Panc1 (cell line): ENCODE measurements around the gene TBX4.

Experiments used
- POLR2AphosphoS5 ChIP-seq: IDR thresholded peaks from 2 replicates; pipeline ENCODE4 v1.6.1; 2012; ENCODE audit warnings: mild to moderate bottlenecking, low read depth, low read length, moderate library complexity
- REST ChIP-seq, 2 experiments: IDR thresholded peaks; 2 replicates each; pipeline ENCODE4 v1.6.1; 2011 to 2012; ENCODE audit warnings: low read depth in 2 of 2, control low read depth in 1 of 2, low read length in 1 of 2, mild to moderate bottlenecking in 1 of 2, moderate library complexity in 1 of 2; ENCODE audit not compliant: insufficient read depth in 1 of 2
- TF ChIP-seq, protein P1 (sequence below): fragments of 450-650 bp; IDR thresholded peaks from 2 replicates; pipeline ENCODE4 v1.5.1; 2017; ENCODE audit warnings: mild to moderate bottlenecking

GRCh38 chr17:61431594-61432311 lies 20.5 kb upstream of the TBX4 start:
- TF ChIP-seq, protein P1, sequence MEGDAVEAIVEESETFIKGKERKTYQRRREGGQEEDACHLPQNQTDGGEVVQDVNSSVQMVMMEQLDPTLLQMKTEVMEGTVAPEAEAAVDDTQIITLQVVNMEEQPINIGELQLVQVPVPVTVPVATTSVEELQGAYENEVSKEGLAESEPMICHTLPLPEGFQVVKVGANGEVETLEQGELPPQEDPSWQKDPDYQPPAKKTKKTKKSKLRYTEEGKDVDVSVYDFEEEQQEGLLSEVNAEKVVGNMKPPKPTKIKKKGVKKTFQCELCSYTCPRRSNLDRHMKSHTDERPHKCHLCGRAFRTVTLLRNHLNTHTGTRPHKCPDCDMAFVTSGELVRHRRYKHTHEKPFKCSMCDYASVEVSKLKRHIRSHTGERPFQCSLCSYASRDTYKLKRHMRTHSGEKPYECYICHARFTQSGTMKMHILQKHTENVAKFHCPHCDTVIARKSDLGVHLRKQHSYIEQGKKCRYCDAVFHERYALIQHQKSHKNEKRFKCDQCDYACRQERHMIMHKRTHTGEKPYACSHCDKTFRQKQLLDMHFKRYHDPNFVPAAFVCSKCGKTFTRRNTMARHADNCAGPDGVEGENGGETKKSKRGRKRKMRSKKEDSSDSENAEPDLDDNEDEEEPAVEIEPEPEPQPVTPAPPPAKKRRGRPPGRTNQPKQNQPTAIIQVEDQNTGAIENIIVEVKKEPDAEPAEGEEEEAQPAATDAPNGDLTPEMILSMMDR: no peak
- TF ChIP-seq REST (IDR thresholded peaks at IDR 0.05; ENCODE audit: insufficient read depth in 1 of 2, low read depth in 2 of 2, low read length in 1 of 2): no peak
- no peak for TF ChIP-seq POLR2AphosphoS5
